ENCODE data around the gene HSD17B12.

- TF ChIP-seq CTCF (optimal IDR thresholded peaks at IDR 0.05 in 1 of 3, IDR thresholded peaks at IDR 0.05 in 1 of 3, conservative IDR thresholded peaks at IDR 0.05 in 1 of 3; ENCODE audit: extremely low read depth in 1 of 3, insufficient read depth in 2 of 3, low read length in 3 of 3) (no peak), EZH2 (IDR thresholded peaks at IDR 0.05; ENCODE audit: low read length) (no peak)
Measured at GRCh38 chr11:43803766-43804165, 123.2 kb downstream of the HSD17B12 start.

Data from keratinocyte (primary cell).